DMS153 treated with DMSO at 0.1 percent for 48 hours (cell line): ENCODE results near the gene PACS2.

Source experiments
- DNase-seq: peaks from one replicate; lab custom pipeline; 2025; ENCODE audit not compliant: unreplicated experiment; lab: John Stamatoyannopoulos, UW

PACS2 gene

DNA sequence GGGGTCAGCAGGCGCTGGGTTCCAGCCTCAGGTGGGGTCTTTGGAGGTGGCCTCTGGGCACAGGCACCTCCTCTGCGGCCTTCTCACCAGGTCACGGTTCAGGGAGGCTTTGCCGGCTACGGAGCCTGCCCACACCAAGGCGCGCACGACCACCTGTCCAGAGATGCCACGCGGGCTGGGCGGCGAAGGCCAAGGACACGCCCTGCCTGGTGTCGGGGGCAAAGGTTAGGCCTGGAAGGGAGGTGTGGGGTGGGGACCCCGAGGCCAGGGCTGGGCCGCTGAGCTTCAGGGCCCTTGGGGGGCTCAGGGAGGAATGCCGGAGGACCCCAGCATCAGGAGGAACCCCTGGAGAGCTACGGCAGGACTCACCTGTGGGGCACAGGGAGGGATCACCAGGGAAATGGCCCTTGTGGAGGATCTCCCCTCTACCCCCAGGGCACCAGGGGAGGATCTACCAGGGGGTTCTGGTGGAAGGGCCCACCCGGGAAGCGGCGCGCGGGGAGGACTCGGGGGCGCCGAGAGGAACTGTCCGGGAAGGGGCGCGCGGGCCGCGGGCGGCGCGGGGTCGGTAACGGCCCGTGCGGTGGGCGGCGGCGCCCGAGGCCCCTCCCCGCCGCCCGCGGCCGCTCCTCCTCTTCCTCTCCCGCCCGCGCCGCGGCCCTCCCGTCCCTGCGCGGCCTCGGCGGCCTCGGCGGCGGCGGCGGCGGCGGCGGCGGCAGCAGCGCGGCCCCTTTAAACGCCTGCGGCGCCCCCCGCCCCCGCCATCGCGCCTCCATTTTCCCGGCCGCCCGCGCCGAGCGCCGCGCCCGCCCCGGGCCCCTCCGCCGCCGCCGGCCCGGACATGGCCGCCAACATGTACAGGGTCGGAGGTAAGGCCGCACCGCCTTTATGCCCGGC is 104.9 kb downstream of the PACS2 start, which contains the start of gene MTA1:
Gene MTA1, plus strand, starts transcription at position 633 of the 897 bp plus-strand sequence. Its CDS starts 209 bp downstream, at position 842.
- no peak for DNase-seq

- no peak for DNase-seq
Observed at GRCh38 chr14:105420101-105420973, 105.8 kb downstream of the PACS2 start.

- DNase-seq: no peak
Observed at GRCh38 chr14:105420974-105421674, 106.6 kb downstream of the PACS2 start.

DNA sequence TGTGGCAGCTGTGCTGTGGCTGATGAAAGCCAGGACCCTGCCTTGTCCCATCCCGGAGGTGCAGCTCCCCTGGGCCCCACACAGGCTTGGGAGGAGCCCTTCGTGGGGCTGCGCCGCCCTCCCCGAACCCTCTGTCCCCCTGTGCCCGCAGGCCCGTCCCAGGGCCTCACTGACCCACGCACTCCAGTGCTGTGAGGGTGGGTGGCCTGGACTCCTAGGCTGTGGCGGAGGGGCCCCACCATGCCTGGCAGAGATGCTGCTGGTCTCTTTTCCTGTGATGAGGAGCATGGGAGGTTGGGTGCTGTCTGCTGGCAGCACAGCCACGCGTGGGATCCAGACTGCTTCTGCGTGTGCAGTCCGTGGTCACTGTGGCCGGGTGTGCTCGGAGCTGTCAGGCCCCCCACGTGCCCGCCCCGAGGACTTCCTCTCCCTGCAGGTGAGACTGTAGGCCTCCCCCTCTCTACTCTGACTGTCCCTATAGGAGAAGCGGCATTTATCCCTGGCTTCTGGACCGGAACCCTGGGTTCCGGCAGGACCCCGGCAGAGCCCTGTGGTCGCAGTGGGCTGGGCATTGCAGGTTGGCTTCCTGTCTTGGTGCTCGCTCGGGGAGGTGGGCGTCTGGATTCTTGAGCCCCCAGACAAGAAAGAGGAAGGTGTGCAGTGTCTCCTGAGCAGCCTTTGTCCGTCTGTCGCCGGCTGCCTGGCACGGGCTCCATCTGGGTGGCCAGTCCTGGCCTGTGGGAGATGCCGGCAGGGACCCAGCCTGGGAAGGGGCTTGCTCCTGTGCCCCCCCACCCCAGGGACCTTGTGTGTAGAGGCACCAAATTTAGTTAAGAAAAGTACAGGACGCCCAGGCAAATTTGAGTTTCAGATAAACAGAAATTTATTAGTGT is 107.4 kb downstream of the PACS2 start:
- DNase-seq: no peak

DNA sequence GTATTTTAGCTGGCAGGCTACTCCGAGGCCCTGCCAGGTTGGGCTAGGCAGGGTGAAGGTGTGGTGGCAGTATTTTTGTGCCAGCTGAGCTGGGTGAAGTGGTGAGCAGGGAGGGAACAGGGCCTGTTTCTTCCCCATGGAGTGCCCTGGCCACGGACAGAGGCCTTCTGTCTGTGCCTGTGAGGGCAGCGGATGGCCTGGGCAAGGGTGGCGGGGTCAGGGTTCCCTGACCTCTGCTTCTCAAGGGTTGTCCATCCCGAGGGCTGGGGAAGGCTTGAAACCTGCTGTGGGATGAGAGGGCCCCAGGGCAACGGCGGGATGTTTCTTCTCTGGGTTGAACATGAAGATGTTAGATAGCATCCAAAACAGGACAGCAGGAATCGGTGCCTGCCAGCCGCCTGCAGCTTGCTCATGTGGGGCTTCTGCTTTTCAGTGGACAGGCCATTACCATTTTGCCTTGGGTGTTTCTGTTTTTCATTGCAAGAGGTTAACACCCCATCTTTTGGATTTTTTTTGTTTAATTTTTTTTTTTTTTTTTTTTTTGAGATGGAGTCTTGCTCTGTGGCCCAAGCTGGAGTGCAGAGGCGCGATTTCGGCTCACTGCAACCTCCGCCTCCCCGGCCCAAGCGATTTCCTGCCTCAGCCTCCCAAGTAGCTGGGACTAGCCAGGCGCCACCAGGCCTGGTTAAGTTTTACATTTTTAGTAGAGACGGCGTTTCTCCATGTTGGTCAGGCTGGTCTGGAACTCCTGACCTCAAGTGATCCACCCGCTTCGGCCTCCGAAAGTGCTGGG is 108.3 kb downstream of the PACS2 start:
- no peak for DNase-seq

- DNase-seq: no peak
Observed at GRCh38 chr14:105423488-105424195, 109.1 kb downstream of the PACS2 start.

GRCh38 chr14:105424861-105425260 is 110.3 kb downstream of the PACS2 start:
- DNase-seq: no peak

GRCh38 chr14:105425823-105426247 is 111.3 kb downstream of the PACS2 start:
- DNase-seq: no peak

DNA sequence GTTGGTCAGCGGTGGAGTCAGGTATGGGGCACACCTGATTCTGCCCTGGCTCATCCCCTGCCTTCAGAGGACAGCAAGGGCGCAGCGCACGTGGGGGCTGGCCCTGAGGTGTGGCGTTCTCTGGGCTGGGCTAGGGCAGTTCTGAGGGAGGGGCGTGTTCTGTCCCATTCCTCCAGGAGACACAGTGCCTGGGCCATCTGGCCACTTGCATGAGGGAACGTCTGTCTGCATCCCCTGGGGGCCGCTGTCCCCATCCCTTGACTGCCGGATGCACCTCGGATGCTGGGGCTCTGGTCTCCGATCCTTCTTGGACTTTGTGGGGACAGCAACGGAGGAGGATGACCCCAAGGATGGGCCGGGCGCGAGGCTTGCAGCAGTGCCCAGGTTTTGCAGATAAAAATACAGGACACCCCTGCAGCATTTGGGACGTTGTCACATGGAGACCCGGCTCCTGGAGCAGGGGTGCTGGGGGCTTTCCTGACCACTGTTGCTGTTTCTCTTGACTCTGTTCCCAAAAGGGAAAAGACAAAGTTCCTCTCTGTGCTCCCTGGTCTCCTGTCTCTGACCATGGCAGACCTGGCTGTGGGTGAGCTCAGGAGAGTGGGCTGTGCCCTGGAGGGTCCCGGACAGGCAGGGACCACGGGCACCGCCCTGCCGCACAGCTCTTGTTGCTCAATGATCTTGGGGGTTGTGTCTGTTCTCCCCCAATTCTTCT is 112.0 kb downstream of the PACS2 start:
- DNase-seq: no peak

DNA sequence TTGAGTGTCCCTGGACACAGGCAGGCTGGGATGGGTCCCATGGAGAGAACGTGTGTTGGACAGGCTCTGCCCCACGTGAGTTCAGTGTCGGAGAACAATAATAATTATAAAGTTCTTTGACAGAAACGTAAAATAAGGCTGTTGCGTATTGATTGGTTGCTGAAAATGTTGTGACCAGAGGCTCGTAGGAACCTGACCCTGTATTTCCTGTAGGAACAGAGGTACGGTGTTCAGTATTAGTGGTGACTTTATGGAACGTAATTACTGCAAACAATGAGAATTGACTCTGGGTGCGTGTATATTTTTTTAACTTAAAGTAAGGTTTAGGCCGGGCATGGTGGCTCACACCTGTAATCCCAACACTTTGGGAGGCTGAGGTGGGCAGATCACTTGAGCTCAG is 112.9 kb downstream of the PACS2 start:
- no peak for DNase-seq

- no peak for DNase-seq
Observed at GRCh38 chr14:105427936-105428485, 113.5 kb downstream of the PACS2 start.

DNA sequence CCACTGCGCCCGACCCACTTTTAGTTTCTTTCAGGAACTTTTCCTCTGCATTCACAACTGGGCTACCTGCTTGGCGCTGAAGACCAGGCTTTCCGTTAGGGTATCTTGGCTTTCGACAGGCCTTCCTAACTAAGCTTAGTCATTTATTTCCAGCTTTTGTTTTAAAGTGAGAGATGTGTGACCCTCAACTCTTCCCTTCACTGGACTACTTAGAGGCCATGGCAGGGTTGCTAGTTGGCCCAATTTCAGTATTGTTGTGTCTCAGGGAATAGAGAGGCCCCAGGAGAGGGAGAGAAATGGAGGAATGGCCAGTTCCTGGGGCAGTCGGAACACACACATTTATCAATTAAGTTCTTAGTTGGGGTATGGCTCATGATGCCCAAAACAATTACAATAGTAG is 115.5 kb downstream of the PACS2 start:
- DNase-seq: no peak

- DNase-seq: no peak
Observed at GRCh38 chr14:105430565-105430964, 116.0 kb downstream of the PACS2 start.

DNA sequence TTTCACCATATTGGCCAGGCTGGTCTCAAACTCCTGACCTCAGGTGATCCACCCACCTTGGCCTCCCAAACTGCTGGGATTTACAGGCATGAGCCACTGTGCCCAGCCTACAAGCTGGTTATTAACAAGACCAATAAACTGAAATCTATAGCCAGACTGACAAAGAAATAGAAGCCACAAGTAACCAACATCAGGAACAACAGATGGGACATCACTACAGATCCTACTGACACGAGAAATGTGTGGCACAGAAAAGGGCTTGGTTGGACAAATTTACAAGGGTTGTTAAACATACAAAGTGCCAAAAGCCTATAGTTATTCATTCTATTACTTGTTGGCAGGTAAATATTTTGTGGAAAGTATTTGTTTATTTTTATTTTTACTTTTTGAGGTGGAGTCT is 116.7 kb downstream of the PACS2 start:
- DNase-seq: no peak

GRCh38 chr14:105432657-105433056 is 118.1 kb downstream of the PACS2 start:
- DNase-seq: no peak

DNA sequence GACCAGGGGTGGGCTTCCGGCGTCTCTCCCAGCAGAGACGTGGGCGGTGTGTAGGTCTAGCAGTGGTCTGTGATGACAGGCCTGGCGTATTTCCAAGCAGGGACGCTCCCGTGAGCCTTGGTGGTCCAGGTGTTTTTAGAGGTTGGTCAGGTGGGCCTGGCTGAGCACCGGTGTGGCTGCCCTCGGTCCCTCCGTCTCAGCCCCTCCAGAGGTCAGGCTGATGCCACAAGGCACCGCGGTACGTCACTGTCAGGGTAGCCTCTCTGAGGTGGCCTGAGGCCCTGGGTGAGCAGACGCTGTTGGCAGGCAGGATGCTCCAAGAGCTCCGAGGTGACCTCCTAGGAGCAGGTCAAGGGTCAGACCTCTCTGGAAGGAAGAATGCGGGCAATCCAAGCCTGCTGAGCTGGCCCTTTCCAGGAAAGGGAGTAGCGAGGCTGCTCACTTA is 118.6 kb downstream of the PACS2 start:
- no peak for DNase-seq

DNA sequence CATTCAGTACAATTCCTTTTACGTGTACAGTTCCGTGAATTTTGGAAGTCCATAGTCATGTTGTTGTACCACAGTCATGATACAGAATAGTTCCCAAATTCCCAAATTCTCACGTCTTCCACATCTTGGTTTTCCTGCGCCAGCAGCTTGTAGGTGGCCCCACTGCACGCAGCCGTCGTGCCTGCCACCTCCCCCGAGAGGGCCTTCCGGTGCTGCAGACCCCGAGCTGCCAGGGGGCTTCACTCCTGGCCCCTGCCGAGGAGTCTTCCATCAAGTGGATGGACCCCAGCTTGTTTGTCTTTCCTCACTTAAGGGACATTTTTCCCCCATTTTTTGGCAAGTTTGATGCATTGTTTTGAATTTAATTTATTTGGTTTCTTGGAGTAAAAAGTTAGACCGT is 121.9 kb downstream of the PACS2 start:
- DNase-seq: no peak
